Memory B cell (primary cell): ENCODE results near the gene CUL4A.
A peak's percentile ranks its signal among the peaks of the same experiment; 100 is the strongest.

Source experiments
- ATAC-seq: fragments of 150-1000 bp; cut with Tn5 transposase; 2 replicates; pipeline ENCODE4 v1.10.0; 2021; ENCODE audit warnings: low read depth, mild to moderate bottlenecking, moderate library complexity
- DNase-seq, 2 donors: peaks; one replicate each; pipeline ENCODE4 v3.0.0; 2022; ENCODE audit warnings: low spot score in 2 of 2
- H3K27ac Mint-ChIP-seq: one replicate; pipeline ENCODE4 v1.8.0; 2022; ENCODE audit warnings: mild to moderate bottlenecking, moderate library complexity, mixed read lengths
- H3K27me3 Mint-ChIP-seq: one replicate; pipeline ENCODE4 v1.8.0; 2022; ENCODE audit warnings: mixed read lengths
- H3K36me3 Mint-ChIP-seq: one replicate; pipeline ENCODE4 v1.8.0; 2022; ENCODE audit warnings: mild to moderate bottlenecking, mixed read lengths
- H3K4me1 Mint-ChIP-seq: one replicate; pipeline ENCODE4 v1.8.0; 2022; ENCODE audit warnings: mixed read lengths
- H3K4me3 Mint-ChIP-seq: one replicate; pipeline ENCODE4 v1.8.0; 2022; ENCODE audit warnings: mild to moderate bottlenecking, moderate library complexity, mixed read lengths
- H3K9me3 Mint-ChIP-seq: one replicate; pipeline ENCODE4 v1.8.0; 2022; ENCODE audit warnings: mixed read lengths

The CUL4A gene

DNA sequence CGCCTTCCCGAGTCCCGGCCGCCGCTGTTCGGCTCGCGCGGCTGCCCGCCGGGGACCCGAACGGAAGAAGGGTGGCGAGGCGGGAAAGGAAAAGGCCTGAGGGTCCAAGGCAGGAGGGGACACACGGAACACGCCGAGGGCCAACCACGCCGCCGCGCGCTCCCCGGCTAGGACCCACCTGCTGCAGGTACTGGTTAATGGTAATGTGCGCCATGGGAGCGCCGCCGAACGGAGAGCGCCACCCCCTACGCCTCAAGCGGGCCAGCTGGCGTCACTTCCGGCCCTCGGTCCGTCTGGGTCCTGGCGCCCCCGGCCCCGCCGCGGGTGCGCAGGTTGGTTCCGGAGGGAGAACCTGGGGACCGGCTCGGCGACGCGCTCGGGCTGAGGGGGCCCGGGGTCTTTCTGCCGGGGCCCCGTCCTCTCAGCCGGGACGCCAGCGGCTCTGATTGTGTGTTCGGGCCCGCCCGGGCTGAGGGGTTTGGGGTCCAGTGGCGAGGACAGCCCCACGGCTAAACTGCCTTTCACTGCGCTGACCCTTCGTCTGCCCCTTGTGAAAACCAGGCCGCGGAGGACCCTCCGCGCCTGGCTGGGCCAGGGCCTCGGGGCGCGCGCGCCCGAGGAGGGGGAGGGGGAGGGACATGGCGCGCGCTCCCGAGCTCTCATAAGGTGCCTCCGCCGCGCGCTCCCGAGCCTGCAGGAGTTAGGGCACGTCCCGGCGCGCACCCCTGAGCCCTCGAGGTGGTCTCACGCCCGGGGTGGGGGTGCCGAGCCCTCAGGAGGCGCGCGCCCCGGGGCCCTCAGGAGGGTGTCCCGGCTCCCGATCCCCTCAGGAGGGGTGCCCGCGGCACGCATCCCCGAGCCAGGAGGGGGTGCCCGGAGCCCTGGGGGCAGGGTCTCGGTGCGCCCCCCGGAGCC lies 735 bp upstream of the CUL4A start, which contains the start of gene PCID2:
TSS of gene PCID2 (minus strand) at position 249 of the 915 bp plus-strand sequence. CDS start at position 214, 35 bp downstream.
- Mint-ChIP-seq H3K27ac (peak within 1 kb of the TSS; percentile 65), H3K27me3 (no peaks in the 10 kb centered on the region), H3K9me3 (no peaks in the 10 kb centered on the region), H3K36me3 (peaks cover 5% of the 10 kb centered on the region), H3K4me3 (peak within 1 kb of the TSS; percentile 83), H3K4me1 (peaks cover 32% of the 10 kb centered on the region)
- DNase-seq: peak; percentile 97 to 99
- ATAC-seq: peak; percentile 70

GRCh38 chr13:113209759-113210421 lies 477 bp downstream of the CUL4A start:
- ATAC-seq: peak; percentile 64
- H3K36me3 Mint-ChIP-seq: peaks cover 5% of the 10 kb centered on the region
- peaks cover 36% of the 10 kb centered on the region for H3K4me1 Mint-ChIP-seq
- no peaks in the 10 kb centered on the region for H3K27me3 Mint-ChIP-seq
- no peaks in the 10 kb centered on the region for H3K9me3 Mint-ChIP-seq
- peak; percentile 64 to 72 for DNase-seq
- H3K4me3 Mint-ChIP-seq: peak overlapping the region; percentile 79
- H3K27ac Mint-ChIP-seq: peak overlapping the region; percentile 79

- Mint-ChIP-seq H3K27me3 (no peaks in the 10 kb centered on the region), H3K36me3 (peaks cover 5% of the 10 kb centered on the region), H3K4me3 (peak overlapping the region; percentile 19), H3K4me1 (peaks cover 29% of the 10 kb centered on the region), H3K27ac (no peak overlapping the region), H3K9me3 (no peaks in the 10 kb centered on the region)
- ATAC-seq (no peak), DNase-seq (no peak)
Observed at GRCh38 chr13:113210833-113211232, 1.4 kb downstream of the CUL4A start.

DNA sequence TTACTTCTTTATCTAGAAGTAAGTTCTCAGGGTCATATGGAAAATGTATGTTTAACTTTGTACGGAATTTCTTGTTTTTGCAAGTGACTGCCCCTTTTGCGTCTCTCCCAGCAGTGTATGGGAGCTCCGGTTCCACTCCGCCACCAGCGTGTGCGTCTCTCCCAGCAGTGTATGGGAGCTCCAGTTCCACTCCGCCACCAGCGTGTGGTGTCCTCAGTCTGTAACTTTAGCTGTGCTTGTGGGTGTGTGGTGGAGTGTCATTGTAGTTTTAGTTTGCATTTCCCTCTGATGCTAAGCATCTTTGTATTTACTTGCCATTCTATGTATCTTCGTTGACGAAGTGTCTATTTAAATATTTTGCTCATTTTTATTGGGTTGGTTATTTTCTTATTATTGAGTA lies 2.4 kb downstream of the CUL4A start:
- Mint-ChIP-seq H3K27ac (no peak overlapping the region), H3K4me1 (peaks cover 25% of the 10 kb centered on the region), H3K27me3 (no peaks in the 10 kb centered on the region), H3K9me3 (no peaks in the 10 kb centered on the region), H3K4me3 (peak overlapping the region; percentile 9), H3K36me3 (peaks cover 5% of the 10 kb centered on the region)
- no peak for DNase-seq
- no peak for ATAC-seq

GRCh38 chr13:113216254-113217048 lies 7.0 kb downstream of the CUL4A start:
- Mint-ChIP-seq H3K9me3 (no peaks in the 10 kb centered on the region), H3K36me3 (peaks cover 12% of the 10 kb centered on the region), H3K27me3 (no peaks in the 10 kb centered on the region), H3K4me3 (no peak overlapping the region), H3K27ac (no peak overlapping the region), H3K4me1 (peaks cover 14% of the 10 kb centered on the region)
- ATAC-seq (no peak), DNase-seq (no peak)

- Mint-ChIP-seq H3K27ac (no peak overlapping the region), H3K27me3 (no peaks in the 10 kb centered on the region), H3K36me3 (peaks cover 20% of the 10 kb centered on the region), H3K9me3 (no peaks in the 10 kb centered on the region), H3K4me1 (peaks cover 12% of the 10 kb centered on the region), H3K4me3 (no peak overlapping the region)
- DNase-seq (no peak), ATAC-seq (no peak)
Observed at GRCh38 chr13:113218586-113218985, 9.2 kb downstream of the CUL4A start.

GRCh38 chr13:113219256-113219940 lies 10.0 kb downstream of the CUL4A start:
- Mint-ChIP-seq H3K27ac (peak overlapping the region; percentile 36), H3K27me3 (no peaks in the 10 kb centered on the region), H3K9me3 (no peaks in the 10 kb centered on the region), H3K4me1 (peaks cover 7% of the 10 kb centered on the region), H3K36me3 (peaks cover 23% of the 10 kb centered on the region), H3K4me3 (no peak overlapping the region)
- DNase-seq: no peak
- ATAC-seq: no peak

DNA sequence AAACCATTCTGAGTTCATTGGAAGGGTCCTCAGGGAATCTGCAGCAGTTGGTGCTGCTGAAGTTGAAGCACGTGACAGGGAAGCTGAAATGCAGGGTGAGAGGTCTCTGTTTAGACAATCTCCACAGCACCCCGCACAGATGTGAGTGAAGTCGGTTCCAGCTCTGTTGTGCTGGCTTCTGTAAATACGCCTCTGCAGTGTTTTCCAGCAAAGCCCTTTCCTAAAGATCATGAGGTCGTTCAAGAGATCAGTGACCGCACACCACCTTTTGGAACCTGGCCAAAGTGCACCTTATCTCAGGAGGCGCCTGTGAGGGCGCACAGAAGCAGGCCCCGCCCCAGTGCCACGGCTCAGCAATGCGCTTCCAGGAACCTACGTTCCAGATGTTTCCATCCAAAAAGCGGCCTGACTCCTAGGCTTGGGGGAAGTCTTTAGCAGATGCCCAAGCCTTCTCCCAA lies 10.8 kb downstream of the CUL4A start:
- DNase-seq: no peak
- ATAC-seq: no peak
- no peak overlapping the region for H3K4me3 Mint-ChIP-seq
- H3K4me1 Mint-ChIP-seq: peaks cover 7% of the 10 kb centered on the region
- H3K36me3 Mint-ChIP-seq: peaks cover 29% of the 10 kb centered on the region
- no peaks in the 10 kb centered on the region for H3K27me3 Mint-ChIP-seq
- H3K9me3 Mint-ChIP-seq: no peaks in the 10 kb centered on the region
- H3K27ac Mint-ChIP-seq: peak overlapping the region; percentile 36

- ATAC-seq: no peak
- H3K27me3 Mint-ChIP-seq: no peaks in the 10 kb centered on the region
Observed at GRCh38 chr13:113220877-113221276, 11.5 kb downstream of the CUL4A start.

GRCh38 chr13:113223070-113223469 lies 13.7 kb downstream of the CUL4A start:
- H3K36me3 Mint-ChIP-seq: peaks cover 36% of the 10 kb centered on the region
- peaks cover 7% of the 10 kb centered on the region for H3K4me1 Mint-ChIP-seq
- H3K27ac Mint-ChIP-seq: no peak overlapping the region
- ATAC-seq (no peak), DNase-seq (no peak)
- no peak overlapping the region for H3K4me3 Mint-ChIP-seq
- no peaks in the 10 kb centered on the region for H3K27me3 Mint-ChIP-seq
- no peaks in the 10 kb centered on the region for H3K9me3 Mint-ChIP-seq

More at GRCh38 chr13:113220877-113221276, 11.5 kb downstream of the CUL4A start:
- Mint-ChIP-seq H3K9me3 (no peaks in the 10 kb centered on the region), H3K27ac (no peak overlapping the region), H3K4me3 (no peak overlapping the region), H3K4me1 (peaks cover 7% of the 10 kb centered on the region), H3K36me3 (peaks cover 30% of the 10 kb centered on the region)
- DNase-seq: no peak

DNA sequence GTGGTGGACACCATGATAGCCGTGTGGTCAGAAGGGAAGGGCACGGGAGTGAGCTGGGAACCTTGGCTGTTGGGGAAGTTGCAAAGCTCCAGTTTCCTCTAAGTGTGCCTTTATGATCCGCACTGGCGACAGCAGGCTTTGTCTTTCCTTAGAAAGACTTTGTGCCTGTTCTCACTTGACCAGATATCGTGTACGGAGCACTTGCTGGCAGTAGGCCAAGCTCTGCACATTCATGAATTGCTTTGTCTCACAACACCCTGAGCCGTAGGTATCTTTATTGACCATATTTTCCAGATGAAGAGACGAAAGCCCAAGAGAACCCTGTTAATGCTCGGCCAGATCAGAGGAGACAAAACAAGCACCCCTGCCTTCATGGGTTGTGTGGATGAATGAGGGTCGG lies 15.1 kb downstream of the CUL4A start:
- no peak overlapping the region for H3K27ac Mint-ChIP-seq
- ATAC-seq: no peak
- peaks cover 6% of the 10 kb centered on the region for H3K4me1 Mint-ChIP-seq
- DNase-seq: no peak
- peaks cover 40% of the 10 kb centered on the region for H3K36me3 Mint-ChIP-seq
- H3K4me3 Mint-ChIP-seq: no peak overlapping the region
- no peaks in the 10 kb centered on the region for H3K27me3 Mint-ChIP-seq
- H3K9me3 Mint-ChIP-seq: no peaks in the 10 kb centered on the region

DNA sequence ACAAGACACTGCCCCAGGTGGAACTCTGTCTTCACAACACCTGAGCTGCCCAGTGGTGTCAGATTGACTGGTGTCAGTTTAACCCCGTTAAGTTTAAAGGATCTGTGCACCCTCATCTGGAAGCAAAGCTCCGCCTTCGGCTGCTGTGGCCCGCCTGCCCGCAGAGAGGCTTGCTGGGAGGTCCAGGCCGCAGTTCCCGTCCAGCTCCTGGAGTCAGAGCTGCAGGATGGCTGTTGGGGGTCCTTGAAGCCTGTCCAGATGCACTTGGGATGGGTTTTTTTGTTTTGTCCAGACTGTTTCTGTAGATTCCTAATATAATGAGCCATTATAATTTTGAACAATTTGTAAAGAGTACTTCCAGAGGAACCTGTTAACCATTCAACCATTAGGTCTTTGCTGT lies 16.1 kb downstream of the CUL4A start:
- Mint-ChIP-seq H3K27ac (no peak overlapping the region), H3K4me3 (no peak overlapping the region), H3K36me3 (peaks cover 42% of the 10 kb centered on the region), H3K9me3 (no peaks in the 10 kb centered on the region), H3K4me1 (peaks cover 5% of the 10 kb centered on the region), H3K27me3 (no peaks in the 10 kb centered on the region)
- ATAC-seq (no peak), DNase-seq (no peak)

- Mint-ChIP-seq H3K36me3 (peaks cover 43% of the 10 kb centered on the region), H3K27me3 (no peaks in the 10 kb centered on the region), H3K9me3 (no peaks in the 10 kb centered on the region), H3K4me3 (no peak overlapping the region), H3K4me1 (peaks cover 3% of the 10 kb centered on the region), H3K27ac (no peak overlapping the region)
- DNase-seq: no peak
- no peak for ATAC-seq
Observed at GRCh38 chr13:113226873-113227450, 17.5 kb downstream of the CUL4A start.
